ENCODE measurements around the gene CTNNBIP1. TPM values are rescaled to one million over a fixed set of nuclear protein-coding genes. Genes with fewer than 3 reads are reported as not detected.

The CTNNBIP1 gene
- total and polyA plus RNA-seq, 2 donors (not counting 1 experiment from before 2014, with no cell fraction given) = 6.9 to 8.7 TPM

- no peaks in the 10 kb centered on the region for H3K79me2 ChIP-seq (ENCODE audit: control insufficient read depth, insufficient read depth, low read length)
- Mint-ChIP-seq H3K4me3 (no peak overlapping the region), H3K4me1 (no peaks in the 10 kb centered on the region), H3K9me3 (ENCODE audit: insufficient read depth) (no peaks in the 10 kb centered on the region), H3K27ac (no peak overlapping the region), H3K27me3 (no peaks in the 10 kb centered on the region)
- no peak overlapping the region for H3K4me3 ChIP-seq (ENCODE audit: control extremely low read depth in 1 of 5, extremely low read depth in 1 of 5, insufficient read depth in 1 of 5, low read depth in 2 of 5, low read length in 4 of 5)
- DNase-seq (no peak), ATAC-seq (ENCODE audit: low read depth) (no peak)
- no peak for TF ChIP-seq EZH2 (IDR thresholded peaks at IDR 0.05; ENCODE audit: borderline replicate concordance, insufficient read depth, low read depth, low read length, poor library complexity, severe bottlenecking)
- no peak for TF ChIP-seq CTCF (IDR thresholded peaks at IDR 0.05)
- intact Hi-C loops (cut with micrococcal nuclease) = no loop called here
- H3K36me3 ChIP-seq (replicated peaks in 1 of 2; ENCODE audit: control extremely low read depth in 1 of 2, control insufficient read depth in 1 of 2, extremely low read depth in 1 of 2, insufficient read depth in 2 of 2, low read length in 1 of 2) = no peaks in the 10 kb centered on the region
- ChIA-PET POLR2A (no interaction called here), CTCF (no interaction called here)
- no peak overlapping the region for H3K27ac ChIP-seq (ENCODE audit: low read length in 2 of 2)
- H3K4me1 ChIP-seq (ENCODE audit: control insufficient read depth in 2 of 2, insufficient read depth in 2 of 2, low read length in 2 of 2) = no peaks in the 10 kb centered on the region
- H3K9me3 ChIP-seq (ENCODE audit: control extremely low read depth in 1 of 3, control insufficient read depth in 2 of 3, insufficient read depth in 1 of 3, low read length in 2 of 3) = no peaks in the 10 kb centered on the region
- no peaks in the 10 kb centered on the region for H3K27me3 ChIP-seq (replicated peaks in 1 of 4; ENCODE audit: control extremely low read depth in 1 of 4, control insufficient read depth in 3 of 4, insufficient read depth in 4 of 4, low read length in 3 of 4)
- H3K4me2 ChIP-seq (replicated peaks; ENCODE audit: low read depth, low read length, poor library complexity, severe bottlenecking) = no peak overlapping the region
- H2AFZ ChIP-seq (ENCODE audit: insufficient read depth, low read depth, low read length, poor library complexity, severe bottlenecking) = no peak overlapping the region
- H4K20me1 ChIP-seq (ENCODE audit: control insufficient read depth, insufficient read depth, low read length, poor library complexity, severe bottlenecking) = no peaks in the 10 kb centered on the region
- WGBS (ENCODE audit: insufficient coverage) = 88% methylated on average over 7 of the region's 9 CpGs
- H3K9ac ChIP-seq (ENCODE audit: low read length) = no peak overlapping the region
Measured at GRCh38 chr1:9835404-9835757, 74.7 kb downstream of the CTNNBIP1 start.

GRCh38 chr1:9833632-9834031 lies 76.4 kb downstream of the CTNNBIP1 start:
- DNase-seq (no peak), ATAC-seq (ENCODE audit: low read depth) (no peak)
- Histone ChIP-seq H4K20me1 (ENCODE audit: control insufficient read depth, insufficient read depth, low read length, poor library complexity, severe bottlenecking) (no peaks in the 10 kb centered on the region), H3K79me2 (ENCODE audit: control insufficient read depth, insufficient read depth, low read length) (no peaks in the 10 kb centered on the region), H3K9ac (ENCODE audit: low read length) (no peak overlapping the region), H3K36me3 (replicated peaks in 1 of 2; ENCODE audit: control extremely low read depth in 1 of 2, control insufficient read depth in 1 of 2, extremely low read depth in 1 of 2, insufficient read depth in 2 of 2, low read length in 1 of 2) (no peaks in the 10 kb centered on the region), H3K9me3 (ENCODE audit: control extremely low read depth in 1 of 3, control insufficient read depth in 2 of 3, insufficient read depth in 1 of 3, low read length in 2 of 3) (no peaks in the 10 kb centered on the region), H3K27me3 (replicated peaks in 1 of 4; ENCODE audit: control extremely low read depth in 1 of 4, control insufficient read depth in 3 of 4, insufficient read depth in 4 of 4, low read length in 3 of 4) (no peaks in the 10 kb centered on the region), H3K4me2 (replicated peaks; ENCODE audit: low read depth, low read length, poor library complexity, severe bottlenecking) (no peak overlapping the region), H3K27ac (ENCODE audit: low read length in 2 of 2) (no peak overlapping the region), H3K4me1 (ENCODE audit: control insufficient read depth in 2 of 2, insufficient read depth in 2 of 2, low read length in 2 of 2) (no peaks in the 10 kb centered on the region), H3K4me3 (ENCODE audit: control extremely low read depth in 1 of 5, extremely low read depth in 1 of 5, insufficient read depth in 1 of 5, low read depth in 2 of 5, low read length in 4 of 5) (no peak overlapping the region), H2AFZ (ENCODE audit: insufficient read depth, low read depth, low read length, poor library complexity, severe bottlenecking) (no peak overlapping the region)
- intact Hi-C loops (cut with micrococcal nuclease) = no loop called here
- Mint-ChIP-seq H3K9me3 (ENCODE audit: insufficient read depth) (no peaks in the 10 kb centered on the region), H3K4me1 (no peaks in the 10 kb centered on the region), H3K27ac (no peak overlapping the region), H3K4me3 (no peak overlapping the region), H3K27me3 (no peaks in the 10 kb centered on the region)
- POLR2A ChIA-PET = interaction anchor here (0.6 kb wide), 1 partner anchor 561 kb away, joined by 3 read pairs; no protein-coding TSS in a partner anchor
- TF ChIP-seq CTCF (IDR thresholded peaks at IDR 0.05) = no peak
- no peak for TF ChIP-seq EZH2 (IDR thresholded peaks at IDR 0.05; ENCODE audit: borderline replicate concordance, insufficient read depth, low read depth, low read length, poor library complexity, severe bottlenecking)
- 79% methylated on average over 2 of the region's 3 CpGs for WGBS (ENCODE audit: insufficient coverage)
- CTCF ChIA-PET = no interaction called here
